ENCODE data around the gene E2F4.

GRCh38 chr16:67158637-67159600 is 33.0 kb upstream of the E2F4 start:
- no peak for TF ChIP-seq CTCF (IDR thresholded peaks at IDR 0.05)
- TF ChIP-seq ZFX (IDR thresholded peaks at IDR 0.05; ENCODE audit: borderline replicate concordance): no peak
